GM23248 (cell line): ENCODE measurements around the gene NQO1. TPM values are rescaled to one million over a fixed set of nuclear protein-coding genes. Genes with fewer than 3 reads are reported as not detected.

Experiments
- DNase-seq: peaks from one replicate; pipeline ENCODE4 v3.0.0-alpha.2; 2015
- H2AFZ ChIP-seq: fragments of 200-600 bp; sonication (generic); 2 replicates; pipeline ENCODE4 v1.6.1; 2016; ENCODE audit warnings: antibody characterized with exemption
- H3F3A ChIP-seq: fragments of 200-600 bp; sonication (generic); 2 replicates; pipeline ENCODE4 v1.6.1; 2016; ENCODE audit warnings: mild to moderate bottlenecking, antibody characterized with exemption, mixed run types; ENCODE audit not compliant: insufficient read depth
- H3K27ac ChIP-seq: fragments of 200-600 bp; sonication (generic); 2 replicates; pipeline ENCODE4 v1.5.1; 2016; ENCODE audit warnings: mild to moderate bottlenecking
- H3K27me3 ChIP-seq: fragments of 200-600 bp; sonication (generic); replicated peaks from 2 replicates; pipeline ENCODE4 v1.6.1; 2016; ENCODE audit warnings: mild to moderate bottlenecking; ENCODE audit not compliant: insufficient read depth
- H3K36me3 ChIP-seq: fragments of 200-600 bp; sonication (generic); 2 replicates; pipeline ENCODE4 v1.6.1; 2016; ENCODE audit warnings: low read depth, mild to moderate bottlenecking
- H3K4me1 ChIP-seq: fragments of 200-600 bp; sonication (generic); 2 replicates; pipeline ENCODE4 v1.6.1; 2016; ENCODE audit warnings: mild to moderate bottlenecking; ENCODE audit not compliant: insufficient read depth
- H3K4me2 ChIP-seq: fragments of 200-600 bp; sonication (generic); one replicate; pipeline ENCODE4 v1.6.1; 2016; ENCODE audit warnings: mild to moderate bottlenecking; ENCODE audit not compliant: unreplicated experiment
- H3K4me3 ChIP-seq: fragments of 200-600 bp; sonication (generic); 2 replicates; pipeline ENCODE4 v1.5.1; 2016; ENCODE audit warnings: mild to moderate bottlenecking
- H3K79me2 ChIP-seq: fragments of 200-600 bp; sonication (generic); 2 replicates; pipeline ENCODE4 v1.6.1; 2016; ENCODE audit warnings: mild to moderate bottlenecking; ENCODE audit not compliant: insufficient read depth
- H3K9ac ChIP-seq: fragments of 200-600 bp; sonication (generic); 2 replicates; pipeline ENCODE4 v1.6.1; 2016; ENCODE audit warnings: mild to moderate bottlenecking
- H3K9me2 ChIP-seq: fragments of 200-600 bp; sonication (generic); 2 replicates; pipeline ENCODE4 v1.6.1; 2016; ENCODE audit warnings: mixed run types, mild to moderate bottlenecking, moderate library complexity; ENCODE audit not compliant: insufficient read depth
- H3K9me3 ChIP-seq: fragments of 200-600 bp; sonication (generic); one replicate; pipeline ENCODE4 v1.6.1; 2017; ENCODE audit warnings: low read depth
- H4K20me1 ChIP-seq: fragments of 200-600 bp; sonication (generic); 2 replicates; pipeline ENCODE4 v1.6.0; 2016; ENCODE audit not compliant: insufficient read depth
- EZH2 ChIP-seq: fragments of 200-600 bp; sonication (generic); IDR thresholded peaks from 2 replicates; pipeline ENCODE4 v1.6.1; 2018; ENCODE audit warnings: antibody characterized with exemption, mild to moderate bottlenecking; ENCODE audit not compliant: insufficient read depth, poor library complexity, severe bottlenecking
- EZH2phosphoT487 ChIP-seq: fragments of 200-600 bp; sonication (generic); IDR thresholded peaks from 2 replicates; pipeline ENCODE4 v1.6.1; 2018; ENCODE audit warnings: antibody characterized with exemption, moderate library complexity, mild to moderate bottlenecking, low read depth; ENCODE audit not compliant: insufficient read depth
- WGBS, 2 experiments: methylation state at CpG; one replicate each; pipeline ENCODE4 v1.1.6; 2015 to 2017; ENCODE audit warnings: low lambda C conversion rate in 2 of 2, low coverage in 1 of 2; ENCODE audit errors: missing lambda C conversion rate in 2 of 2; 5-methylcytosine and 5-hydroxymethylcytosine counted together
- in situ Hi-C: fragments of 300-500 bp; cut with MboI; formaldehyde crosslinking; loops from 2 replicates; pipeline ENCODE4 v1.15.0; 2020
- polyA plus RNA-seq: library from polyadenylated mRNA; unstranded; fragments of >200 nt; fragmentation: Nextera tagmentation; extraction: Ambion mirVana; gene quantifications from 2 replicates; pipeline ENCODE4 v1.2.1, GENCODE V29; 2016
- total RNA-seq: library from RNA; depleted of rRNA; stranded (reverse); fragments of >200 nt; shearing (Covaris generic); gene quantifications from 2 replicates; pipeline ENCODE4 v1.2.3, GENCODE V29; 2014; rRNA removed

The NQO1 gene
- 332 and 431 TPM in 2 replicates for total RNA-seq
- polyA plus RNA-seq: 501 and 507 TPM in 2 replicates

DNA sequence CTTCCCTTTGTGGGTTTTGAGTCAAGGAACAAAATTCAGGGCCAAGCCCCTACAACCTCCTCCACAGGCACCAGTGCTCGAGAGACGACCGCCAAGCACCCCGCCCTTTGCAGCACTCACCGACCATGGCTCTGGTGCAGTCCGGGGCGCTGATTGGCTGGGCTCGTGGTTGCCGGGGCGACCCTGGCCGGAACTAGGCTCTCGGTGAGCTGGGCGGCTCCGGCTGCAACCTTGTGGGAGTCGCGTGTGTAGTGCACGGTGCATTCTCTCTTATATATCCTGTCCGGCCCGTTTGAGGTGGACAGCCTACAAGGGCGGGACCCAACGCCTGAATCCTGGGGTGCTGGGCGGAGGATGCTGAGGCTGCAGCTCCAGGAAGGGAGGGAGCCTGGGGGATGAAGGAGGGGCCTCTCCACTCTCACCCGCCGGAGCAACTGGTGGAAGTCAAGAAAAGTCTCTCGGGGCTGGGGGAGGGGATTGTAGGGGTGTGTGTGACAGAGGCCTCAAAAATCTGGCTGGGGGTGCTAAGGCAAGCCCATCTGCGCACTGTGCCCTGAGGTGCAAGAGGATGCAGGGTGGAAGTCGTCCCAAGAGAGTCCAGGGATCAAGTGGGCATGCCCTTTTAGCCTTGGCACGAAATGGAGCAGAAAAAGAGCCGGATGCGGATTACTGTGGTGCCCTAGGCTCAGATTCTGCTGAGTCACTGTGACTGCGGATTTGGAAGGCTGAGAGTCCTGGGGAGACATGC lies at the start of gene NQO1:
Gene NQO1 (minus strand): TSS at position 248 of the 748 bp plus-strand sequence. CDS start 121 bp downstream, at position 127.
- H4K20me1 ChIP-seq: no peaks in the 10 kb centered on the region
- peak; percentile 98 for DNase-seq
- peak within 1 kb of the TSS; percentile 94 for H3K4me2 ChIP-seq
- TF ChIP-seq EZH2: no peak
- no peaks in the 10 kb centered on the region for H3K9me3 ChIP-seq
- H3K27me3 ChIP-seq: no peaks in the 10 kb centered on the region
- peaks cover 54% of the 10 kb centered on the region for H3K79me2 ChIP-seq
- peak within 1 kb of the TSS; percentile 93 for H3K4me3 ChIP-seq
- H3K9ac ChIP-seq: peak within 1 kb of the TSS; percentile 88
- H3F3A ChIP-seq: peaks cover 18% of the 10 kb centered on the region; the same call in 1 of the 2 replicates
- H2AFZ ChIP-seq: peak within 1 kb of the TSS; percentile 86
- WGBS, 2 experiments: 0 to 1% methylated on average over 31 of the region's 31 CpGs
- in situ Hi-C loops: loop anchor here (10.0 kb wide), 1 partner anchor 58 kb away; no protein-coding TSS in a partner anchor
- H3K4me1 ChIP-seq: peaks cover 24% of the 10 kb centered on the region
- H3K27ac ChIP-seq: peak within 1 kb of the TSS; percentile 92
- H3K36me3 ChIP-seq: no peaks in the 10 kb centered on the region
- H3K9me2 ChIP-seq: no peaks in the 10 kb centered on the region

DNA sequence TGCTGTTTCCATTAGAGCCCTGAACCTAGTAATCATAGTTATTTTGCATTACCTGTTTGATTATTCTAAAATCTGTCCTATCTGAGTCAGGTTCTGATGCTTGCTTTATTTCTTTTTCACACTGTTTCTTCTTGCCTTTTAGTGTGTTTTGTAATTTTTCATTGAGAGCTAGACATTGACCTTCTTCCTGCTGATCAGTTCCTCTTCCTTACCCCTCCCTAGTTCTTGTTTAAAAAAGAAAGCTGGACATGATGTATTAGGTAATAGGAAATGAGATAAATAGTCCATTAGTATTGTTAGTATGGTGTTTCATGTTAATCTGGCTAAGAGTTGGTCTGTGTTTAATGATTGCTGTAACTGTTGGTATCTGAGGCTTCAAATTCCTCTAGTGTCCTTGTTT lies 49.2 kb upstream of the NQO1 start:
- Histone ChIP-seq H3K27ac (no peak overlapping the region), H2AFZ (no peak overlapping the region), H3K9me2 (no peaks in the 10 kb centered on the region), H3F3A (no peaks in the 10 kb centered on the region), H3K79me2 (peaks cover 64% of the 10 kb centered on the region), H3K9ac (no peak overlapping the region), H3K4me3 (no peak overlapping the region), H3K36me3 (no peaks in the 10 kb centered on the region), H3K4me1 (0 out of 2 replicates have a peak, but pooled peaks cover 6% of the 10 kb centered on the region), H3K27me3 (no peaks in the 10 kb centered on the region), H3K4me2 (no peak overlapping the region), H3K9me3 (no peaks in the 10 kb centered on the region), H4K20me1 (no peaks in the 10 kb centered on the region)
- in situ Hi-C loops: no loop called here
- no peak for DNase-seq
- TF ChIP-seq EZH2phosphoT487: no peak
- no peak for TF ChIP-seq EZH2

DNA sequence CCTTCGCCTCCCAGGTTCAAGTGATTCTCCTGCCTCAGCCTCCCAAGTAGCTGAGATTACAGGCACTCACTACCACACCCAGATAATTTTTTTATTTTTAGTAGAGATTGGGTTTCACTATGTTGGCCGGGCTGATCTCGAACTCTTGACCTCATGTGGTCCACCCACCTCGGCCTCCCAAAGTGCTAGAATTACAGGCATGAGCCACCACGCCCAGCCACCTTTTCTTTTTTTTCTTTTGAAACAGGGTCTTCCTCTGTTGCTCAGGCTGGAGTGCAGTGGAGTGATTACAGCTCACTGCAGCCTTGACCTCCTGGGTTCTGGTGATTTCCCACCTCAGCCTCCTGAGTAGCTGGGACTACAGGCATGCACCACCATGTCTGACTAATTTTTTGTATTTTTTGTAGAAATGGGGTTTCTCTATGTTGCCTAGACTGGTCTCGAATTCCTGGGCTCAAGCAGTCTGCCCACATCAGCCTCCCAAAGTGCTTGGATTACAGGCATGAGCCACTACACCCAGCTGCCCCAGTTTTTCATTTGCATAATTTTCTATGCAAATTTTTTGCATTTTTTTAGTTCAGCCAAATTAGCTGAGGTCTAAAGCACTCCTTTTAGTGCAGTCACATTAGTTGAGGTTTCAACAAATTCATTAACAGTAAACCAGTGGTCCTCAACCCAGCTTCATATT lies 47.0 kb upstream of the NQO1 start:
- DNase-seq: no peak
- no peaks in the 10 kb centered on the region for H3K9me3 ChIP-seq
- 0 out of 2 replicates have a peak, but pooled peaks cover 6% of the 10 kb centered on the region for H3K4me1 ChIP-seq
- no peaks in the 10 kb centered on the region for H3F3A ChIP-seq
- in situ Hi-C loops: no loop called here
- H2AFZ ChIP-seq: no peak overlapping the region
- H3K9me2 ChIP-seq: no peaks in the 10 kb centered on the region
- no peak overlapping the region for H3K27ac ChIP-seq
- whole genome bisulfite sequencing, 2 experiments: 86 to 92% methylated on average over 6 of the region's 6 CpGs
- no peaks in the 10 kb centered on the region for H3K36me3 ChIP-seq
- no peak overlapping the region for H3K9ac ChIP-seq
- H3K4me3 ChIP-seq: no peak overlapping the region
- H3K27me3 ChIP-seq: no peaks in the 10 kb centered on the region
- no peak overlapping the region for H3K4me2 ChIP-seq
- H4K20me1 ChIP-seq: no peaks in the 10 kb centered on the region
- TF ChIP-seq EZH2phosphoT487 (no peak), EZH2 (no peak)
- peaks cover 84% of the 10 kb centered on the region for H3K79me2 ChIP-seq

DNA sequence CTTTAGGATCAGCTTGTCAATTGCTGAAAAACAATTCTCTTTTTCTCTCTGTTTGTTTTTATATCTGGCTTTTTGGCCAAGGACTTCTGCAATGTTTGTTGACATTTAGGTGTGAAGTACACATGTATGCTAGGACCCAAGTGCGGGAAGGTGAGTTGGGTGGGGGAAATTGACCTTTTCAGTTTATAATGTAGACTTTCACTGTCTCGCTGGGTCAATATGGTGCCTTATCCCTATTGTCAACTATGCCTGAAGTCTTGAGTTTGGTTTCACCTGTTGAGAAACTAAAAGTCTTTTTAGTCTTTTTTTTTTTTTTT lies 45.2 kb upstream of the NQO1 start:
- no peaks in the 10 kb centered on the region for H3K36me3 ChIP-seq
- H3K27me3 ChIP-seq: no peaks in the 10 kb centered on the region
- no peak for DNase-seq
- 98 to 99% methylated on average over 2 of the region's 2 CpGs for WGBS, 2 experiments
- peaks cover 97% of the 10 kb centered on the region for H3K79me2 ChIP-seq
- H4K20me1 ChIP-seq: no peaks in the 10 kb centered on the region
- no peak overlapping the region for H3K4me2 ChIP-seq
- H3K27ac ChIP-seq: no peak overlapping the region
- no peak overlapping the region for H2AFZ ChIP-seq
- no peaks in the 10 kb centered on the region for H3K9me3 ChIP-seq
- H3K9me2 ChIP-seq: no peaks in the 10 kb centered on the region
- H3K9ac ChIP-seq: no peak overlapping the region
- in situ Hi-C loops: no loop called here
- no peaks in the 10 kb centered on the region for H3F3A ChIP-seq
- TF ChIP-seq EZH2phosphoT487: no peak
- H3K4me1 ChIP-seq: 0 out of 2 replicates have a peak, but pooled peaks cover 6% of the 10 kb centered on the region
- no peak overlapping the region for H3K4me3 ChIP-seq
